Measurements from ENCODE around the gene PTOV1.

The PTOV1 gene

DNA sequence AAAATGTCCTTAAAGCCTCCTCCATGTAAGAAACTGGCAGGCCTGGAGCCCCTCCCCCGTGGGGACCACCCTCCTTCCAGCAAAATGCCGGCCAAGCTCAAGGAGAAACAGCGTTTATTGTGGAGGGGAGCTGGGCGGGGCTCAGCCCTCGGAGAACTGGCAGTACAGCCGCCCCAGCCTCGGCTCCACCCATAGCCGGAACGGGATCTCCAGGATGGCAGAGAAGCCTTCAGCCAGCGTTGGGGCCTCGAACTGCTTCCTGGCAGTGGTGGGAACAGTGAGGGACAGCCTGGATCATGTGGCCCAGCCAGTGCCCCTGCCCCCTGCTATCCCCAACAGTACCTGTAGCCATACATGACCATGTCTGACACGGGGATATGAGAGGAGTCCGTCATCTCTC, 10.1 kb downstream of the PTOV1 start:
- DNase-seq, result no peak

DNA sequence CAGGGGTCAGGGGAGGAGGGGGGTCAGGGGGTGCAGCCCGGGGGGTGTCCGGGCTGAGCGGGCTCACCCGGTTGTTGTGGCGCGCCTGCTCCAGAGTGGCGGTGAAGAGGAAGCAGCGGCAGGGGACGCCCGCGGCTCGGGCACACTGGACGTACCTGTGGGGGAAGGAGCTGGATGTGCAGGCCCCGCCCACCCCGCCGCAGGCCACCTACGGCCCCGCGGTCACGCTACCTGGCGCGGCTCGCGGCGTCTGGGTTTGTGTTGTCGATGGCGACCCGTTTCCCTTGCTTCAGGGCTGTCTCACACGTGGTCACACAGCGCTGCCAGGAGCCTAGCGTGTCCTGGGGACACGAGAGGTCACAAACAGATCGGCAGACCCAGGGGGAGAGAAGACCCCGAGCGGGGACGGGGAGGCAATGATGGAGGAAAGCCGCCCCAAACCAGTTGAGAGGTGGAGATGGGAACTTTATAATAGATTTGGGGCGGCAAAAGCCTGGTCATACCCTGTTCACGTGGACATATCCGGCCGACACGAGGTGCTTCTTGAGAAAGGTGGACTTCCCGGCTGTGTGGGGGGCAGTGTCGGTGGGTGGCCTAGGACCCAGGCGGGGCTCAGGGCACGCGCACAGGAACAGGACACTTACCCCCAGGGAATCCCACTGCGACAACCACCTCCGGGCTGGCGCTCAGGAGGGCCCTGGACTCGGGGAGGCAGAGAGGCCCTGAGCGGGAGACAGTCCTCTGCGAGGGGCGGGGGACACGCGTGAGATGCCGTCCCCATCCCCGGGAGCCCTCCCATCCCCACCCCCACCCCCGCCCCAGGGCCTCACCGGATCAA, 10.8 kb downstream of the PTOV1 start:
- no peak for DNase-seq

GRCh38 chr19:49862391-49863253, 11.7 kb downstream of the PTOV1 start:
- DNase-seq, result no peak

DNA sequence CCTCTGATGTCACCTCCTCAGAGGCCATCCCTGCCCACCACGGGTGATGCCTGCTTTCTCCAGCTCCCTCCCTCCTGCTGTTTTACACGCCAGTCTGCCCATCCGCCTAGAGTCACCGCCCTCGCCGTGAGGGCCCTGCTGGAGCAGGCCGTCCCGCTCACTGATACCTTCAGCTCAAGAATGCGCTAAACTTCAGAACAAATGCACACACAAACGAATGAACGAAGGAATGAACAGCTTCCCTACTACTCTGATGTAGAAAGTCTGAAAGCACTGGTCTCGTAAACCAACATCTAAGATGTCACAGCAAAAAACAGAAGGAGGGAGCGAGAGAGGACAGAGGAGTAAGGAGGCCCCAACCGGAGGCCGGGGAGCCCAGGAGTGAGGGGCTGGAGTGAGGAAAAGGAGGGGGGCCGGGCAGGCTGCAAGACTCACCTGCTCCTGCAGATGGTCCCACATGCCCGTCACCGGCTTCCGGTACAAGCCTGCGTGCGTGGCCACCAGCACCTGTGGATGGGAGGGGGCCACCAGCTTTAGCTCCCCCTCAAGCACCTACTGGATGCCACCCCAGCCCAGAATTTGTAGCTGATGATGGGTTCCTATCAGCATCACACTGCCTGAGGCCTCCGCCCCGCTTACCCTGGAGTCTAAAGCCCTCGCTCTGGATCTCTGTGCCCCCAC, 12.4 kb downstream of the PTOV1 start:
- no peak for DNase-seq

- no peak for DNase-seq
Observed at GRCh38 chr19:49863935-49864320, 13.0 kb downstream of the PTOV1 start.

- DNase-seq, result no peak
Observed at GRCh38 chr19:49864890-49865289, 13.9 kb downstream of the PTOV1 start.

DNA sequence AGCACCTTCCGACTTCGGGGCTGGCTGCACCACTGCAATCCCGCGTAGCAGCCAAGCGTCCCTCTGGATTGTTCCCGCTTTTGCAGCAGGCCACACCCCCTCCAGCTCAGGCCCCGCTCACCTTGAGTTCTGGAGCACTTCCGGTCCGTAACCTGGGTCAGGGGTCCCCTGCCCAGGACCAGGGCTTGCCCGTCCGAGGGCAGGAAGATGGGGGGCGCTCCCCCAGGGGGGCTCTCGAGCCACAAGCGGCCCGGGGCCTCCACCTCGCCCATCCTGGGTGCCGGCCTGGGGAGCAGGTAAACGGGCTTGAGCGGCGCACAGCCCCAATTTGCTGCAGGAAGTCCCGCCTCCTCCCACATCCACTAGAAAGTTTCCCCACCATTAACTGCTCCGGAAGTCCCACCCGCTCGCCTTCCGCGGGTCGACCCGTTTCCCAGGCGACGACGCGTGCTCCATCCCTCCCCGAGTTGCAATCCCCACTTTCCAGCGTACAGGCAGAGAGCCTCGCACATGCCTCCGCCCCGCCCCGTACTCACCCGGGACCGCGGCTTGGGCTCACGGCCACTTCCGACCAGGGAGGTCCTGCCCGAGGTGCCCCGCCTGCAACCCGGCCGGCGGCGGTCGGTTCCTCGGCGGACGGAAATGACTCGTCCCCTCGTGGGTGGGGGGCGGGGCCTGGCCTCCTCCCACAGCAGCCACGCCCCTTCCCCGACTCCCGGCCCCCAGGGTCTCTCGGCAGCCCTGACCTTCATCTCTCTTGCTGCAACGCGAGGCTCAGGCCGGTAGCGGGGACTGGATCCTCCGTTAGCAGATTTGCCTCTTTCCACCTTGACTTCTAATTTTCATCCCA, 16.2 kb downstream of the PTOV1 start, which contains the start of gene PNKP:
TSS of gene PNKP (minus strand) at position 644 of the 850 bp plus-strand sequence. CDS start at position 272, 372 bp downstream.
- peak; percentile 87 for DNase-seq

DNA sequence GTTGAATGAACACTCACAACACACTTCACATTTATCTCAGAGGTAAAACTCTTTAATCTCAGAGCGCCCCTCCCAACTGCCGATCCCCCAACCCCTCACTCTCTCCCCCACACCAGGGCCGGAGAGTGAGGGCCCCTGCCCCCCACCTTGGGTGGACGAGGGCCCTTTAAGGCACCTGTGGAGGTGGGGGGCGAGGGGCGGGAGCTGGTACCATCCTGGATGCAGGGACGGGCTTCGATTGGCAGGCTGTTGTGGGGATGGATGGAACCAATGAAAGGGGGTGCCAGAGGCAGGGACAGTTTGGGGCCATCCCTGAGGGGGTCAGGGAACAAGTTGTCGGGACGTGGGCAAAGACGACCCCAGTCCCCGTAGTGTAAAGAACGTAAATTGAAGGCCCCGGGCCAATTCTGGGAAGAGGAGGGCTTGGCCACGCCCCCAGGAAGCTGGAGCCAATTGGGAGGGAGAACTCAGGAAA, 18.1 kb downstream of the PTOV1 start:
- DNase-seq, result no peak

- DNase-seq, result peak; percentile 91
Observed at GRCh38 chr19:49869484-49870308, 18.7 kb downstream of the PTOV1 start.

DNA sequence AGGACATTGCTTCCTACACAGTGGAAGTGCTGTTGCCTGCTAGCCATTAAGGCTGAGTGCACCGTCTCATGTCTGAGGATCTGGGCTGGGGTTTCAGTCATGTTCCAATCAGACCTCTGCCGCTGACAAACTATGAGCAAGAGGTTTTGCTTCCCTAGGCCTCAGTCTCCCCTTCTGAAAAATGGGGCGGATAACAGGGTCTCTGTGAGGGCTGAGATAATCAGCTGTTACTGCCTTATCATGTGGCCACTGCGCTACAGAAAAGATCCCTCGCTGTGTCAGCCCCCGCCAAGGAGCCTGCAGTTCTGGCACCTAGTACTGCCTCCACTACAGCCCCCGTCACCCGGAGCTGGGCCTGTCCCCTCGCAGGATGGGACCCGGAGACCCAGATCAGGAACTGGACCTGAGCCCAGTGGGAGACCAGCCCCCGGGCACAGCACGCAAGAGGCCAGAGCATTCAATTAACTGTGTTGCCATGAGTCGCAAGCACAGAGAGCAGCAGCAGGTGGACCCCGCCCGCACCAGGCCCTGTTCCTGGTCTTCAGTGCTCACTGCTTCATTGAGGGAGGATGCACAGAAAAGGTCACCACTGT, 19.4 kb downstream of the PTOV1 start:
- no peak for DNase-seq

DNA sequence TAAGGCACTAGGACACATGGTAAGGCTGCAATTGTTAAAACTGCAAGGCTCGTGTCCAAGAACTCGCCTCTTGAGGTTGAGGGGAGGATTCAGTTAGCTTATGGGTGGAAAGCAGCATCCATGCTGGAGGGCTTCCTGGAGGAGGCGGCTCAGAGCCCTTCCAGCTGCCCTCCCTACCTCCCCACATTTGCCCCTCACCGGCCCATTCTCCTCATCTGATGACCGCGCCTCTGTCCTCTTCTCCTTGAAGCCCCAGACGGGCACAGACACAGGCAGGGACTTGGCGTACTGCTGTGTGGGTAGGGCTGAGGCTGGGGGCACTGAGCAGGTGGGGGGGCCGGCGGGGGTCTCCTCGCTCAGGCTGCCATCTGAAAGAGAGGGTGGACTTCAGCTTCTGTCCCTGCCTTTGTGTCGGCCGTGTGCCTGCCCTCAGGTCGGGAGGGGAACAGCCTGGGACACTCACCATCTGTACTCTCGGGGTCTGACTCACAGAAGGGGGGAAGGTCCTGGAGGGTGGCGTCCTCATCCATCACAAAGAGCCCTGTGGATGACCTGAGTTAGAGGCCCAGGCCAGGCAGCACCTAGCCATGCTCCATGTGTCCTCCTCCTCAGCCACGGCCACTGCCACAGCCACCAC, 20.5 kb downstream of the PTOV1 start:
- no peak for DNase-seq

GRCh38 chr19:49872245-49873128, 21.5 kb downstream of the PTOV1 start:
- DNase-seq, result no peak

- no peak for DNase-seq
Observed at GRCh38 chr19:49873129-49873521, 22.2 kb downstream of the PTOV1 start.

DNA sequence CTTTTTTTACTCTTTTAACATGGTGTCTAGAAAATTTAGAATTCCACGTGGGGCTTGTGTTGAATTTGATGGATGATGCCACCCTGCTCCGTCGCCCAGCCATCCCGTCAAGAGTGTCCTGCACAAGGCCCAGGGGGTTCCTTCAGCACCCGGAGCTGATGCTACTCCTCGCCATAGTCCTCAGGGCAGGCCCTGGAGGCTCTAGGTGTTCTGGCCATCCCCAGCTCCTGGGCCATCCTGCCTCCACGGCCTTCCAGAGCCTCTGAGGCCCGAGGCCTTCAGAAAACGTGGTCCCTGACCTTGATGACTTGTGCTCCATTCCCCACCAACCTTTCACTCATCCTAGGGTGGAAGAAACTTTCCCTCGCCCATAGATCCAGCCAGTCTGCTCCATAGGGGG, 22.9 kb downstream of the PTOV1 start:
- DNase-seq, result no peak

DNA sequence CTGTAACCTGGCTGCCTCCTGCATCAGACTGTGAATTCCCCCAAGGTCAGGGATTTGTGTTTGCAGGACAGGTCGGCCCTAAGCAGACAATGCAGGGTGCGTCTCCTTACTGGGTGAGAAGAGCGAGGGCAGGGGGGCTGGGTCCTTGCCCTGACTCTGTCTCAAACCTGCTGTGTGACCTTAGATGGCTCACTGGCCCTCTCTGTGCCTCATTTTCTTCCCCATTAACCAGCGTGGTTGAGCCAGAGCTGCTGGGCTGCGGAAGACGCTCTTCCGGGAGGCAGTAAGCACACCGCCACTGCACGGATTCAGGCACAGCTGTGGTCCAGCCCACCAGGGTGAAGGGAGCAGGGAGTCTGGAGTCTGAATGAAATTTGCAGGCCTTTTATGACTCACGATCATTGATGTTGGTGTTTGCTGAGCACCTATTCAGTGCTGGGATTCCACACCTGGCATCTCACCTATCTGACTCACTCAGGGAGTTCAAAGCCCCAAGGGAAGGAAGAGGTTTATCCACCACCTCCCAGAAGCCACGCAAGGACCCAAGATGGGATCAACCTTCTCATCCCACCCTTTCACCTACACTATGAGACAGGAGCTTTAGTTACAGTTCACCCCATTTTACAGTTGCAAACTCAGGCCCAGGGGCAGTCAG, 23.7 kb downstream of the PTOV1 start:
- no peak for DNase-seq

GRCh38 chr19:49875177-49875576, 24.2 kb downstream of the PTOV1 start:
- DNase-seq, result no peak

DNA sequence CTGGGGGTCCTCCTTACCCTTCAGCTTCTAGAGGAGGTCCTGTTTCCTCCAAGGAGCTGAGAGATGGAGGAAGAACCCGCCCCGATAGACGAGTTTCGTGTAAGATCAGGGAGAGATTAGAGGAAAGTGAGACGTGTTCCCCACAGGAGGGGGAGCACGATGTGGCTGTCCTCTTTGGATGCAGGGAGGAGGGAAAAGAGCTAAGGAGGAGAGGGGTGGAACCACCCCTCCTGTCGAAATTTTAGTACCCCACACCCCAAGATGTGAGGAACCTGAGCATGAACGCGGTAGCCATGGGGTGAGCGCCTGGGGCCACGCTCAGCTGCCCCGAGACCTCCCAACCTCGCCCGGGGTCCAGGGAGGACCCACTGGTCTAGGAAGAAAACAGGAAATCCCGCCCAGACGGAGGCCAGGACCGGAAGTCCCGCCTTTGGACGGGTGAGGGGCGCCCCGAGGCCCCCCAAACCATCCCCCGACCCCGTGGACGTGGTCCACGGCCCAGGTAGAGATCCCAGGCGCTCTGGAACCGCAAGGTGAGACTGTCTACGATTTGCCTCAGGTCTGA, 25.0 kb downstream of the PTOV1 start:
- DNase-seq, result peak; percentile 65

DNA sequence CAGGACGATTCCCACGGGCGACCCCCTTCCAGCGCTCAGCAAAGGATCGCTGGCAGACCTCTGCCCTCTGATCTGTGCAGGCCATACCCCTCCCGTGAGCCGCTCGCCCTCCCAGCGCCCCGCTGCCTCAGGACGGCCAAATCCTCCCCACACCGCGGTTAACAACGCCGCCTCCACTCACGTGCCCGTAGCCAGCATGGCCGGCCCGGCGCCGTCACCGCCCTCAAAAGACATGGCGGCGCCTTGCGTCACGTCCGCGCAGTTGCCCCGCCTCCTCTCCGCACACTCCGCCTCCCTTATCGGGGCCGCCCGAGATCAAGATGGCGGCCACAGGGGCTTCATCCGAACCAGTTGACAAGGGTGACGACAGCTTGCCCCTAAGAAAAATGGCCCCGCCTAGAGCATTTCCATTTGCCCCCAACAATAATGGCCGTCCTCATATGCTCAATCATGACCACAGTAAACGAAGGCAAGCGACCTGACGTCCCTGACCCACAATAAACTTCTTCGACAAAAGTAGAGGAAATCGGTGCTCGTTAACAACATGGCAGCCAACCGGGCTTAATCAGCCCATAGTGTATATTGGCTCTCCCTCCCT, 25.6 kb downstream of the PTOV1 start:
- peak; percentile 98 for DNase-seq

Measured in activated naive CD4-positive, alpha-beta T cell treated with Interleukin-2 at 50 U/mL for 16 hours (primary cell).